K562 (cell line): ENCODE results near the gene ZNF358. TPM values are rescaled to one million over a fixed set of nuclear protein-coding genes. Genes with fewer than 3 reads are reported as not detected.

Experiments used
- AFF4 ChIP-seq: sonication (generic); formaldehyde crosslinking; IDR thresholded peaks from 2 replicates; pipeline ENCODE4 v1.8.0; 2023; ENCODE audit warnings: mild to moderate bottlenecking, missing genetic modification reagents
- CREB5 ChIP-seq: fragments of 250-450 bp; sonication (Bioruptor Pico); IDR thresholded peaks from 2 replicates; pipeline ENCODE4 v1.5.0; 2020; ENCODE audit warnings: mild to moderate bottlenecking
- E2F1 ChIP-seq: sonication (generic); formaldehyde crosslinking; IDR thresholded peaks from 2 replicates; pipeline ENCODE4 v1.8.1; 2023; ENCODE audit warnings: mild to moderate bottlenecking, missing genetic modification reagents, moderate library complexity
- MYC ChIP-seq, 2 experiments: fragments of 250-450 bp in 1 of 2; sonication (Bioruptor Pico) in 1 of 2; IDR thresholded peaks; 2 replicates each; pipeline versions ENCODE4 v1.5.1 to v1.6.1; 2012 to 2021; ENCODE audit warnings: low read depth in 2 of 2, borderline replicate concordance in 1 of 2, improper control_type of control experiment in 1 of 2, low read length in 1 of 2, mild to moderate bottlenecking in 1 of 2, moderate library complexity in 1 of 2
- NFRKB ChIP-seq: fragments of 450-650 bp; IDR thresholded peaks from 2 replicates; pipeline ENCODE4 v1.6.1; 2016; ENCODE audit warnings: low read depth
- RBM22 ChIP-seq: fragments of 200-400 bp; formaldehyde crosslinking; IDR thresholded peaks from 2 replicates; pipeline ENCODE4 v1.6.1; 2018; ENCODE audit warnings: low read length, low read depth; ENCODE audit not compliant: poor library complexity, severe bottlenecking
- RFX1 ChIP-seq: fragments of 450-650 bp; IDR thresholded peaks from 2 replicates; pipeline ENCODE4 v1.6.1; 2016; ENCODE audit warnings: mild to moderate bottlenecking, moderate library complexity
- TCF15 ChIP-seq: fragments of 250-450 bp; sonication (Bioruptor Pico); IDR thresholded peaks from 2 replicates; pipeline ENCODE4 v1.8.0; 2022; ENCODE audit warnings: moderate library complexity, mild to moderate bottlenecking, inconsistent platforms
- TCF3 ChIP-seq: sonication (generic); formaldehyde crosslinking; IDR thresholded peaks from 2 replicates; pipeline ENCODE4 v1.4.0; 2020; ENCODE audit warnings: mild to moderate bottlenecking, missing genetic modification reagents
- ZBTB11 ChIP-seq, 3 experiments: fragments of 200-800 bp in 1 of 3; fragments of 250-450 bp in 1 of 3; fragments of 450-650 bp in 1 of 3; sonication (Bioruptor Pico) in 1 of 3; sonication (Bioruptor generic) in 1 of 3; formaldehyde crosslinking in 1 of 3; IDR thresholded peaks; 2 replicates each; pipeline versions ENCODE4 v1.6.1 to v1.8.0; 2016 to 2022; ENCODE audit warnings: mild to moderate bottlenecking in 2 of 3, missing genetic modification characterization in 2 of 3, missing compliant biosample characterization in 1 of 3, moderate library complexity in 1 of 3
- polyA plus RNA-seq, 8 experiments: library from polyadenylated mRNA; depleted of rRNA in 4 of 8; stranded (reverse) in 5 of 8; unstranded in 3 of 8; fragments of >200 nt; fragmentation: Nextera tagmentation in 2 of 8; fragmentation: Illumina TruSeq in 1 of 8; extraction: Ambion mirVana in 2 of 8; extraction: Trizol in 1 of 8; gene quantifications; 2 replicates each; pipeline versions ENCODE4 v1.2.1 to v1.2.3, GENCODE V29; 2011 to 2014; ENCODE audit warnings: inconsistent platforms in 1 of 8, missing spikeins in 1 of 8
- total RNA-seq, 7 experiments: library from RNA; depleted of rRNA in 6 of 7; stranded (reverse); fragments of >200 nt in 6 of 7; fragmentation: Illumina TruSeq in 2 of 7; extraction: Trizol in 2 of 7; gene quantifications; 2 replicates each; pipeline versions ENCODE4 v1.2.1 to v1.2.3, GENCODE V29; 2011 to 2021; ENCODE audit warnings: low replicate concordance in 1 of 7

ZNF358 gene
- total and polyA plus RNA-seq, 9 of the 15 experiments (the other 6 are each of a cell fraction or from before 2014, with no cell fraction given): 0.04 to 17.2 (median 4.9) TPM

GRCh38 chr19:7535047-7535997 lies 19.4 kb downstream of the ZNF358 start, which contains the start of gene PNPLA6 (continued):
- no peak for TF ChIP-seq E2F1
- TF ChIP-seq AFF4: no peak
- TF ChIP-seq TCF15 (CRISPR knock-in tag): no peak
- no peak for TF ChIP-seq RFX1
- TF ChIP-seq RBM22: peak; percentile 71
- TF ChIP-seq TCF3 (CRISPR knock-in tag): no peak; the same call in 1 of the 2 replicates
- TF ChIP-seq CREB5 (CRISPR knock-in tag): no peak
- TF ChIP-seq NFRKB: no peak
- TF ChIP-seq ZBTB11 (CRISPR knock-in tag; IDR thresholded peaks at IDR 0.05): peak in 1 of 3 experiments; percentile 83; a peak in 2 of 6 replicates
- TF ChIP-seq MYC (IDR thresholded peaks at IDR 0.05; ENCODE audit: low read depth, low read length): peak; percentile 77
- no peak; the same call in 1 of the 2 replicates for TF ChIP-seq MYC (CRISPR knock-in tag; IDR thresholded peaks at IDR 0.05; ENCODE audit: borderline replicate concordance, low read depth)
